ENCODE results near the gene SGPP1.
A peak's percentile ranks its signal among the peaks of the same experiment; 100 is the strongest.
"Not testable (repeated sequence)": the region's sequence is repeated elsewhere in the genome, so short reads cannot be mapped to it uniquely, and the experiment has no call there.

SGPP1 gene, protein sequence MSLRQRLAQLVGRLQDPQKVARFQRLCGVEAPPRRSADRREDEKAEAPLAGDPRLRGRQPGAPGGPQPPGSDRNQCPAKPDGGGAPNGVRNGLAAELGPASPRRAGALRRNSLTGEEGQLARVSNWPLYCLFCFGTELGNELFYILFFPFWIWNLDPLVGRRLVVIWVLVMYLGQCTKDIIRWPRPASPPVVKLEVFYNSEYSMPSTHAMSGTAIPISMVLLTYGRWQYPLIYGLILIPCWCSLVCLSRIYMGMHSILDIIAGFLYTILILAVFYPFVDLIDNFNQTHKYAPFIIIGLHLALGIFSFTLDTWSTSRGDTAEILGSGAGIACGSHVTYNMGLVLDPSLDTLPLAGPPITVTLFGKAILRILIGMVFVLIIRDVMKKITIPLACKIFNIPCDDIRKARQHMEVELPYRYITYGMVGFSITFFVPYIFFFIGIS

DNA sequence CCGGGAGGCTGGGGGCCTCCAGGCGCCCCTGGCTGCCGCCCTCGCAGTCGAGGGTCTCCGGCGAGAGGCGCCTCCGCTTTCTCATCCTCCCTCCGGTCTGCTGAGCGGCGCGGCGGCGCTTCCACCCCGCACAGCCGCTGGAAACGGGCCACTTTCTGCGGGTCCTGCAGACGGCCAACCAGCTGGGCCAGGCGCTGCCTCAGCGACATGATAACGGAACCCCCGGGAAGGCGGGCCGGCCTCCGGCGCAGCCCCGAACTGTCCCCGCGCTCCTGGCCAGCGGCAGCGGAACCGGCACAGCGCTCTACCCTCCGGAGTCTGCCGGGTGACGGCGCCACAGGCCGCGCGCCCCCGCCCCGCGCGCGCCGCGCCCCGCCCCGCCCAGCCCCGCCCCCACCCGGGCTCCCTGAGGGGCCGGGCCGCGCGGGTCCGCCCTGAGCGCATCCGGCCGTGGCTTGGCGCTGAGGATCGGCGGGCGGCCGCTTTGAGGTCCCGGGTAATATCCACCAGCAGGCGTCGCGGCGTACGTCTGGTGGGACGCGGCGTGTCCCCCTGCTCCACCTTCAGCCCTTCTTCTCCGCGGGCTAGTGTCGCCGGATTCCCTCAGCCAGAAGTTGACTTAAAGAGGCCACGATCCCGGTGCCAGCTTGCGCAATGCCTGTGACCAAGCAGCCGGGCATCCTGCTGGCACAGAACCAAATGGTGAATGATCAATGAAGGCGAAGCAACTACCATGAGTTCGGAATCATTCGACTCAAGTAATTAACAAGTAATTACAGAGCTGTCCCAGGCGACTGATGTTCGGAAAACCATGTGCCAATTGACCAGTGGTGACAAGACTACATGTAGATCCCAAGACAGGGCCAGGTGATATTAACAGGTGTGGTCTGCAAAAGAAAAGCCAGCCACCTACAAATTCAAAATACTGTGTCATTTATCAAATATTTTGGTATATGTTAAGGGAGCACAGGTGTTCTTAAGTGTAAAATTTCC, at the start of gene SGPP1:
Gene SGPP1, minus strand, starts transcription at position 330 of the 993 bp plus-strand sequence. Its CDS starts 121 bp downstream, at position 209.
- peak; percentile 90 for DNase-seq

DNA sequence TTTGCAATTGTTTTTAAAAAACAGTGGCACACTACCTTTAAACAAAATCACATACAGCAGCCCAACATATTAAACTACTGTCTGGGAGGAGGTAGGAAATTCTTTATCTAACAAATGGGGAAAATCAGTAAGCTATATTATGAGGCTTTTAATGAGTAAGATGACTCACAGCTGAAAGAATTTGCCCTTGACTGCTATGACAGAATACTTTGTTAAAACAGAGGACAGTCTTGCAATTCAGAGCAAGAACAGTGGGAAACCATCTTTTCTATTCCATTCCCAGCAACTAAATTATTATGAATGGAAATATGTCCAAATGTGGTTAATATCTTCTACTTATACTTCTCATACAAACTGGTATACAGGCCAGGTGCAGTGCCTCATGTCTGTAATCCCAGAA, 49.2 kb upstream of the SGPP1 start:
- DNase-seq: no peak

DNA sequence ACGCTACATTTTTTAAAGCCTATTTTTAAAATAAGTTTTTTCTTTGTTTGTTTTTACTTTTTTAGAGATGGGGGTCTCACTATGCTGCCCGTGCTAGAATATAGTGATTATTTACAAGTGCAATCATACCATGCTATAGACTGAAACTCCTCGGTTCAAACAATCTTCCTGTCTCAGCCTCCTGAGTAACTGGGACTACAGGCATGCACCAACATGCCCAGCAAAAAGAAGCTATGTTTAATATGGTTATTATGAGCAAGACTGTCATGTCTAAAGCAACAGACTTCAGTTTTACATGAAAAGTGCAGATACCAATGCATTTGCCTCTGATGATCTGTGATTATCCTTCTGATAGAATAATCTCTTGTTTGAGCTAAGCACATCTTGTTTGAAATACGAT, 45.6 kb upstream of the SGPP1 start:
- DNase-seq: no peak

DNA sequence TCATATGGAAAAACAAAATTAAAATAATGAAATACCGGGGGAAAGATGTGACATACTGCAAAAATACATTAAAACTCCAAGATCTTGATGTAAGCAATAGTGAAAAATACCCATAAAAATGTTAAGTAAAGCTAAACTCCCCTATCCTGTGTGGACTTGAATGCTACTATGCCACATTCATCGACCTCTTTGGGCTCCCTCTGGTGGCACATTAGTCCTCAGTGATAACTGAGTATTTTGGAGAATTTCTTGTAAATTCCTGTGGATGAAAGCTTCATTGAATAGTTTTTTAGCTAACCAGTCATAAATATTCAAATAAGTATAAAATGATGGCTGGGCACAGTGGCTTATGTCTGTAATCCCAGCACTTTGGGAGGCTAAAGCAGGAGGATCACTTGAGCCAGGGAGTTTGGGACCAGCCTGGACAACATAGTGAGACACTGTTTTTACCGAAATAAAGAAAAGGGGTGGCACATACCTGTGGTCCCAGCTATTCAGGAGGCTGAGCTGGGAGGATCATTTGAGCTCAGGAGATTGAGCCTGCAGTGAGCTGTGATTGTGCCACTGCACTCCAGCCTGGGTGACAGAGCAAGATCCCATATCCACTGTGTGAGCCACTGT, 42.4 kb upstream of the SGPP1 start:
- DNase-seq: peak; percentile 72

DNA sequence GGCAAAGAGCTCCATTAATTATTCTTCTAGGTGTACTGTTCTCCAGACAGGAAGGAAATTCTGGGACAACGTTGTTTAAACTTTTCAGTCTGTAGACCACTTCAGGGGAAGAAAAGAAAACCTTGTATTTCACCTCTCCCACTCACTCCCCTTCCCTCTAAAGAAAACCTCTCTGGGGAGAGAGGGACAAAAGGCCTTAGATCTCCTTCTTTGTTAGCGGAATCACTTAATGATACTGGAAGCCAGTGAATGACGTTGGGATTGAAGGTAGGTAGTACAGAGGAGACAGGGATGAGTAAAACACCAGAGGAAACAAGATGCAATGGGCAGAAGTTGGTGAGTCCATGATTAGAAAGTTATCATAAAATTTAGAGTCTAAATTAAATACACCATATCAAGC, 38.7 kb upstream of the SGPP1 start:
- no peak for DNase-seq

DNA sequence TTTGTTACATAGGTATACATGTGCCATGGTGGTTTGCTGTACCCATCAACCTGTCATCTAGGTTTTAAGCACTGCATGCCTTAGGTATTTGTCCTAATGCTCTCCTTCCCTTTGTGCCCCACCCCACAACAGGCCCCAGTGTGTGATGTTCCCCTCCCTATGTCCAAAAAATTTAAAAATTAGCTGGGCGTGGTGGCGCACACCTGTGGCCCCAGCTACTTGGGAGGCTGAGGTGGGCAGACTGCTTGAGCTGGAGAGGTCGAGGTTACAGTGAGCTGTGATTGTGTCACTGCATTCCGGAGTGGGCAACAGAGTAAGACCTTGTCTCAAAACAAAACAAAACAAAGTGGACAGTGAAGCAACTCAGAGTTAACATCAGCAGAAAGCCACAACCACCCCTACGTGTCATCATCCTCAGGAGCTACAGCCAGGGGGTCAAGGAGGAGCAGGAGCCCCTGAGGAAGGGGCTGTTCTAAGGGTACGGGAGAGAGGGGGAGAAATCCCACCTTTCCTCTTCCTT, 36.8 kb upstream of the SGPP1 start:
- no peak for DNase-seq

DNA sequence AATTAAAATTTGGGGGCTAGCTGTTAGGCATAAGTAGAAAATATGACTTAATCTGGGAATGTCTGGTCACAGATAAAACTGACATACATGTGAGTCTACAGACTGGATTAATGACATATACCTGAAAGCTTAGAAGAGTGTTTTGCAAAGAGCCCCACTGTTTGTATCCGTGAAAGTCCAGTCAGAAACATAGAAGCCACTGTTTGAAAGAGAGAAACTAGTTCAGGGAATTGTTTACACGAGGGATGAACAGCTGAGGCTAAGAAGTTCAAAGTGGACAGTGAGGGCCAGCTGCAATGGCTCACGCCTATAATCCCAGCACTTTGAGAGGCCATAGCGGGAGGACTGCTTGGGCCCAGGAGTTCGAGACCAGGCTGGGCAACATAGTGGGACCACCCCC, 36.2 kb upstream of the SGPP1 start:
- no peak for DNase-seq

DNA sequence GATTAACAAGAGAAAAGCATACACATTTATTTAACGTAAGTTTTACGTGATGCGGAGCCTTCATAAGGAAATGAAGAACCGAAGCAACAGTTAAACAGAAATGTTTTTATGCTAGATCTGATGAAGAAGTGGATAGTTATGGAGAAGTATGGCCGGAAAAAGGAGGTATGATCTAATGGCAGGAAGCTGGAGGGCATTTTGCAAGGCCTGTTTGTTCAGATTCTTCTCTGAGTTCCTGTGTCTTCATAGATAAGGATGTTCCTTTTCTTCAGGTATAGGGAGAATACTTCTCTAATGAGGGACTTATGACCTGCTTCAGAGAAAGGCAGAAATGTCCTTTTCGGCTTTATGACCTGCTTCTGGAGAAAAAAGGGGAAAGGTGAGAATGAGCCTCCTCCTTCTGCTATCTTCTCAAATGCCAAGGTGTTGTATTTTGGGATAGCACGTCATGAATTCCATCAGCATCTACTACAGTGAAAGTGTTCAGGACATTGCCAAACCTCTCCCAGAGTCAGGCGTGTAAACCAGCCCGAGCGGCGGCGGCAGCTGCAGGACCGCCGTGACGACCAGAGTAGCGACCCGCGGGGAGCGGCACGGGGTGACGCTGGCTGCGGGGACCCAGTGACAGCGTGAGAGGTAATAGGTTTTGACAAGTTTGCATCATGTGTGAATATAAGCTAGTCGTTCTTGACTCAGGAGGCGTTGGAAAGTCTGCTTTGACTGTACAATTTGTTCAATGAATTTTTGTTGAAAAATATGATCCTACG, 33.7 kb upstream of the SGPP1 start:
- no peak for DNase-seq

DNA sequence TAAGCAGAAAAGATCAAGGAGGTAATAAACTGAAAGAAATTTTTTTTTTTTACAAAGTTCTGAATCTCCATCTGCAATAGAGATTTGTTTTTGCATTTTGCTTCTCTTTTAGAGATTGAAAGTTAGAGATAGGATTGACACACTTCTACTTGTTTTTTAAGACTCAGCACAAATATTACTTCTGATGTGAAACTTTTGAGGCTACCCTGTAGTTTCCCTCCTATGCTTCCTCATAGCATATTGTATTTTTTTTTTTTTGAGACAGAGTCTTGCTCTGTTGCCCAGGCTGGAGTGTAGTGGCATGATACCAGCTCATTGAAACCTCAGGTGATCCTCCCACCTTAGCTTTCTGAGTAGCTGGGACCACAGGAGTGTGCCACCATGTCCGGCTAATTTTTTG, 32.1 kb upstream of the SGPP1 start:
- peak; percentile 4 for DNase-seq

DNA sequence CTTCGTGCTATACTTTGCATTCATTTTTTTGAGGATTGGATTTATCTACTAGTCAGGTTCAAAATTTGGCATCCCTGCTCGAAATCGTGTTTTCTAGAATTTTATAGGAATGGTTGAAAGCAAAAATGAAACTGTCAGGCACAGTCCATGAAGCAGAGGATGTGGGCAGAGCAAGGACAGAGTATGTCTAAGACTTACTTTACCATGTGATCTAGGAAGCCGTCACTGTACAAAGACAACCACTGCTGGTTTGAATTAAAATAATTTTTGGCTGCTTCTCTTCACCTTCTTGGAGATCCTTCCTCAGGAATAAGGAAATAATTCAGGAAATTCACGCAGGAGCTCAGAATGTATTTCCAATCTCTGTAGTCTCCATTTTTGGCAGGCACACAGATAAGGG, 31.6 kb upstream of the SGPP1 start:
- DNase-seq: peak; percentile 47

DNA sequence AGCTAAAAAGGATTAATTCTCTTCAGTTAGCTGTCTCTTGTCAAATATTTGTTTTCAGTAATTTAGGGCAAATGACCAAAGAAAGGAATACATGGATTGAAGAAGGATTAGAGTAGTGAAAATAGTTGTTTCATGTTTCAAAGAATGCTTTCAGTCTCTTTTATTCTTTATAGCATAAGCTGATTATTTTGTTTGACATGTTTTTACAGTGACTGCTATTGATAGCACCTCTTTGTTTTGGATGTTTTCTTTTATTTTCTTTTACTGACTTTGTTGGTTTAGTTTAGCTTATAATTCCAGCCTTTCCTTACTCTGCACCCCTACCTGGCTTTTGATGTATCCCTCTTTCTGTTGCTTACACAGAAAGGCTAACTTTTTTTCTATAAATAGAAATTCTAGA, 29.3 kb upstream of the SGPP1 start:
- DNase-seq: no peak

DNA sequence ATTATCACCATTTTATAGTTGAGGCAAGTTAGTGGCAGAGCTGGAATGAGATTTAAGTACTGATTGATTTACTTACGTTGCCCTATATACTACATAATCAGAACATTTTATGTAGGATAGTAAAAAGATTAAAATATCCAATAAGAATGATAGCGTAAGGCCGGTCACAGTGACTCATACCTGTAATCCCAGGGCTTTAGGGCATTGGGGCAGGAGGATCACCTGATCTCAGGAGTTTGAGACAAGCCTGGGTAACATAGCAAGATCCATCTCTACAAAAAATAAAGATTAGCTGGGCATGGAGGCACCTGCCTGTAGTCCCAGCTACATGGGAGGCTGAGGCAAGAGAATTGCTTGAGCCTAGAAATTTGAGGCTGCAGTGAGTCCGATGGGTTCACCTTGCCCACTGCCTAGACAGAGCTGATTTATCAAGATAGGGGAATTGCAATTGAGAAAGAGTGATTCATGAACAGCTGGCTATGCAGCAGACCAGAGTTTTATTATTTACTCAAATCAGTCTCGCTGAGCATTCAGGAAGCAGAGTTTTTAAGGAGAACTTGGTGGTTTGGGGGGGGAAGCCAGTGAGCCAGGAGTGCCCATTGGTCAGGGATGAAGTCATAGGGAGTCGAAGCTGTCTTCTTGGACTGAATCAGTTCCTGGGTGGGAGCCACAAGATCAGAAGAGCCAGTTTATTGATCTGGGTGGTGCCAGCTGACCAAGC, 24.7 kb upstream of the SGPP1 start:
- no peak for DNase-seq

DNA sequence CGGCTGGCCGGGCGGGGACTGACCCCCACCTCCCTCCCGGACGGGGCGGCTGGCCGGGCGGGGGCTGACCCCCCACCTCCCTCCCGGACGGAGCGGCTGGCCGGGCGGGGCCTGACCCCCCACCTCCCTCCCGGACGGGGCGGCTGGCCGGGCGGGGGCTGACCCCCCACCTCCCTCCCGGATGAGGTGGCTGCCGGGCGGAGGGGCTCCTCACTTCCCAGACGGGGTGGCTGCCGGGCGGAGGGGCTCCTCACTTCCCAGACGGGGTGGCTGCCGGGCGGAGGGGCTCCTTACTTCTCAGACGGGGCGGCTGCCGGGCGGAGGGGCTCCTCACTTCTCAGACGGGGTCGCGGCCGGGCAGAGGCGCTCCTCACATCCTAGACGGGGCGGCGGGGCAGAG, 23.2 kb upstream of the SGPP1 start:
- not testable (repeated sequence) for DNase-seq

DNA sequence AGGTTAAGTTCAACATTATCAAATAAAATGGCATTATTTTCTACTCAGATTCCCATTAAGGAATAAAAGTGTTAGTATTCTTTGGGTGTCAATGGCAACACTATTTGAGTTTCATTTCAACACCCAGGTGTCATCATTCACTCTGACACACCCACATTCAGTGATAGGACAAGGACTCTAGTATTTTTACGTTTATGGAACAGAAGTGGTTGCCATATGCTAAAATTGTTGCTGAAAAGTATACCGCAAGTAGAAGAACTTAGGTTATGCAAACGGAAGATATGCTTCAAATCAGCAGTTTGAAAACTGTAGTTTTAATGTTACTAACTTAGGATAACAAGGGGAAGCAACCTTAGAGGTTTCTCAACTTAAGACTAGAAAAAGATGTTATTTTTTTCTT, 20.0 kb upstream of the SGPP1 start:
- DNase-seq: no peak

DNA sequence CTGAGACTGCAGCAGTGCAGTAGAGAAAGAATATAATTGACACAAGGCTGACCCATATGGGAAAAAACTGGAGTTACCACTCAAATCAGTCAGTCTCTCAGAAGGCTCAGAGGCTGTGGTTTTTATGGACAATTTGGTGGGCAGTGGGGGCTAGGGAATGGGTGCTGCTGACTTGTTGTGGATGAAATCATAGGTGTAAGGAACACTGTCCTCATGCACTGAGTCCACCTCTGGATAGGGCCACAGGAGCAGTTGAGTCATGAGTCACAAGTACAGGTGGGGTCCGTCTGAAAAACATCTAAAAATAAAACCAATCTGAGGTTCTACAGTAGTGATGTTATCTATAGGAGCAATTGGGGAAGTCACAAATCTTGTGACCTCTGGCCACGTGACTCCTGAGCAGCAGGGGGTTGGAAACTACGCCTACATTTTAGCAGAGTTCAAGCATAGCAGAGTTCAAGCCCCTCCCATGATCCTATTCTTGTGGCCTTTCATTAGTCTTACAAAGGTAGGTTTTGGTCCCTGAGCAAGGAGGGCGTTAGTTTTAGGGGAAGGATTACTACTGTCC, 18.1 kb upstream of the SGPP1 start:
- DNase-seq: peak; percentile 23

DNA sequence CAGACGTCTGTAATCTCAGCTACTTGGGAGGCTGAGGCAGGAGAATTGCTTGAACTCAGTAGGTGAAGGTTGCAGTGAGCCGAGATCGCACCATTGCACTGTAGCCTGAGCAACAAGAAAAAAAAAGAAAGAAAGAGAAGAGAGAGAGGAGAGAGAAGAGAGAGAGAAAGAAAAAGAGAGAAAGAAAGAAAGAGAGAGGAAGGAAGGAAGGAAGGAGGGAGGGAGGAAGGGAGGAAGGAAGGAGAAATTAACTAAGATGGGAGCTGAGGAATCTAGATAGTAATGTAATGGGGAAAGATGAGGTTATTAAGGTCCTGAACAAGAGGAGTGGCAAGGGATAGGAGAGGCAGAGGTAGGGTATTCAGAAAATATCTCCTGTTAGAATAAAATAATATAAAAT, 17.4 kb upstream of the SGPP1 start:
- no peak for DNase-seq

DNA sequence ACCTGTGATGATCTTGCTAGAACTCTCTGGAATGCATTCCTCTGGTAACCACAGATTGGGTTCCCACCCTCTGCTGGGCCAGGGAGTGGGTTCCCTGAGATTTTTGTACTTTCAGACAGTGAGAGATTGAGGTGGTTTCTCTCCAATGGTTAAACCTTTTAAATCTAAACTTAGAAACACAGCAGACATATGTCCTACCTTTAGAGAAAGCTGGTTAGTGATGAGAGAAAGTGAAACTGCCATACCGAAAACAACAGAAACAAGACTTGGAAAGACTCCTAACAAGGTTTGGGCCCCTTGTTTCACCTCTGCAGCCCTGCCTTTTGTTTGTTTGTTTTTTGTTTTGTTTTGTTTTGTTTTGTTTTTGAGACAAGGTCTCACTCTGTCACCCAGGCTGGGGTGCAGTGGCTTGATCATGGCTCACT, 9.7 kb upstream of the SGPP1 start:
- DNase-seq: no peak

DNA sequence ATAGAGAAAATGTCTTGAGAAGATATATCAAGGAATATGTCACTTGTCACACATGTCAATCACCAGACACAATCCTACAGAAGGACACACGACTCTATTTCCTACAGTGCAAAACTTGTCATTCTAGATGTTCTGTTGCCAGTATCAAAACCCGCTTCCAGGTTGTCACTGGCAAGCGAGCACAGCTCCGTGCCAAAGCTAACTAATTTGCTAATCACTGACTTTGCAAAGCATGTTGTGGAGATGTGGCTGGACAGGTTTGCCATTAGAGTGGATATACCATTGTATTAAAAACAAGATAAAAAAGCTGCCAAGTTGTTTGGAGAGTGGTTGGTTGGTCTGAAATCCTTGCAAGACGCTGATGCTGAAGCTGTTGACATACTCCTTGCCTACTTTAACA, 7.9 kb upstream of the SGPP1 start:
- no peak for DNase-seq

DNA sequence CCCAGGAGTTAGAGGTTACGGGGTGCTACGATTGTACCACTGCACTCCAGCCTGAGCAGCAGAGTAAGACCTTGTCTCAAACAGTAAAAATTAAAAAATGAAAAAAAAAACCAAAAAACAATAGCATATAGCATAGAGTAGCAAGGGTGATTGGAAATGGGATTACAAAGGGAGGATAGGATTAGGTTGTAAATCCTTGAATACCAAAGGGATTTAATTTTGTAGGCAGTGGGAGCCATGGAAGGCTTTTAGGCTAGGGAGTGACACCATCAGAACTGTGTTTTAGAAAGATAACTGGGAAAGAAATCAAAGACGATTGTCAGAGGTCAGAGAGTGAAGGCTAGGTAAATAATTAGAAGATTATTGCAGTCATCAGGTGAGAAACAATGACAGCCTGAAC, 2.8 kb upstream of the SGPP1 start:
- DNase-seq: no peak

DNA sequence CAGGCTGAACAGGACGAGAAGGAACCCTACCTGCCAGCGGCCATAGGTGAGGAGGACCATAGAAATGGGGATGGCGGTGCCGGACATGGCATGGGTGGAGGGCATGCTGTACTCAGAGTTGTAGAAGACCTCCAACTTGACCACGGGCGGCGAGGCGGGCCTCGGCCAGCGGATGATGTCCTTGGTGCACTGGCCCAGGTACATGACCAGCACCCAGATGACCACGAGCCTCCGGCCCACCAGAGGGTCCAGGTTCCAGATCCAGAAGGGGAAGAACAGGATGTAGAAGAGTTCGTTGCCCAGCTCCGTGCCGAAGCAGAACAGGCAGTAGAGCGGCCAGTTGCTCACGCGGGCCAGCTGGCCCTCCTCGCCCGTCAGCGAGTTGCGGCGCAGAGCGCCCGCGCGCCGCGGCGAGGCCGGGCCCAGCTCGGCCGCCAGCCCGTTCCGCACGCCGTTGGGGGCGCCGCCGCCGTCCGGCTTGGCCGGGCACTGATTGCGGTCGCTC, 582 bp downstream of the SGPP1 start:
- DNase-seq: peak; percentile 24

DNA sequence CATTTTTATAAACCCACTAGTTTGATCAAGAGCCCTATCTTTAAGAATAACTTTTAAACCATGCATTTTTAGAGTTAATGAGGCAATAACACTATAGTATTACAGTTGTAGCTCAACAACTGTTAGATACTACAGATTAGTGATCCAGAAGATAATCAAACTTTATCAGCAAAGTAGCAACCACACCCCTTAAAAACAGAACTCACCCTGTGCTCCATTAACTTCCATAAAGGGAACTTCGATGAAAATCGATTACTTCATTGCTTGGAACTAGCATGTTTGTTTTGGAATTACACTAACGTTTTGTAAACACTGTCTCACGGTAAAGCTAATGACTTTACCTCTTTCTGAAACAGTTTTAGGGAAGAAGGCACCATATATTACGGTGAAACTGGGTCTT, 1.4 kb downstream of the SGPP1 start:
- no peak for DNase-seq

Data from CD4-positive, alpha-beta T cell treated with Interleukin-10 for 1 hour (primary cell).